Measurements from ENCODE around the gene CEMIP2. TPM values are rescaled to one million over a fixed set of nuclear protein-coding genes. Genes with fewer than 3 reads are reported as not detected.
"Not testable (repeated sequence)": the region's sequence is repeated elsewhere in the genome, so short reads cannot be mapped to it uniquely, and the experiment has no call there.

CEMIP2 gene
- total RNA-seq, 1 experiment from 2014 or later: 21.5 TPM

GRCh38 chr9:71709384-71709783 lies 58.9 kb downstream of the CEMIP2 start:
- no peak for DNase-seq (ENCODE audit: low read depth)

GRCh38 chr9:71706176-71706575 lies 62.1 kb downstream of the CEMIP2 start:
- DNase-seq (ENCODE audit: low read depth): no peak

- DNase-seq (ENCODE audit: low read depth): no peak
These were observed 63.5 kb downstream of the CEMIP2 start for GRCh38 chr9:71704796-71705195.

- DNase-seq (ENCODE audit: low read depth): no peak
These were observed 65.0 kb downstream of the CEMIP2 start for GRCh38 chr9:71703172-71703872.

GRCh38 chr9:71697882-71698281 lies 70.4 kb downstream of the CEMIP2 start:
- DNase-seq (ENCODE audit: low read depth): no peak

- DNase-seq (ENCODE audit: low read depth): no peak
These were observed 74.0 kb downstream of the CEMIP2 start for GRCh38 chr9:71694332-71694731.

GRCh38 chr9:71693607-71694006 lies 74.7 kb downstream of the CEMIP2 start:
- no peak for DNase-seq (ENCODE audit: low read depth)

GRCh38 chr9:71692337-71692736 lies 76.0 kb downstream of the CEMIP2 start:
- no peak for DNase-seq (ENCODE audit: low read depth)

DNA sequence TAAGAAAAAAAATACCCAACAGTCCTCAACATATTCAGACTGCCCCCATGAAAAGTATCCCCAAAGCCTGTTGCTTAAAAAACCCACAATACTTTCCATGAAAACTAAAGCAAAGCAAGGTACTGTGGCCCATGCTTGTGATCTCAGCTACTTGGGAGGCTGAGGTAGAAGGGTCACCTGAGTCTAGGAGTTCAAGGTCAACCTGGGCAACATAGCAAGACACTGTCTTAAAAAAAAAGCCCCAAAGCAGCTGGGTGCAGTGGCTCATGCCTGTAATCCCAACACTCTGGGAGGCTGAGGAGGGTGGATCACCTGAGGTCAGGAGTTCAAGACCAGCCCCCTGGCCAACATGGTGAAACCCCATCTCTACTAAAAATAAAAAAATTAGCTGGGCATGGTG lies 76.7 kb downstream of the CEMIP2 start:
- DNase-seq (ENCODE audit: low read depth): not testable (repeated sequence)

- DNase-seq (ENCODE audit: low read depth): no peak
These were observed 77.5 kb downstream of the CEMIP2 start for GRCh38 chr9:71690689-71691435.

DNA sequence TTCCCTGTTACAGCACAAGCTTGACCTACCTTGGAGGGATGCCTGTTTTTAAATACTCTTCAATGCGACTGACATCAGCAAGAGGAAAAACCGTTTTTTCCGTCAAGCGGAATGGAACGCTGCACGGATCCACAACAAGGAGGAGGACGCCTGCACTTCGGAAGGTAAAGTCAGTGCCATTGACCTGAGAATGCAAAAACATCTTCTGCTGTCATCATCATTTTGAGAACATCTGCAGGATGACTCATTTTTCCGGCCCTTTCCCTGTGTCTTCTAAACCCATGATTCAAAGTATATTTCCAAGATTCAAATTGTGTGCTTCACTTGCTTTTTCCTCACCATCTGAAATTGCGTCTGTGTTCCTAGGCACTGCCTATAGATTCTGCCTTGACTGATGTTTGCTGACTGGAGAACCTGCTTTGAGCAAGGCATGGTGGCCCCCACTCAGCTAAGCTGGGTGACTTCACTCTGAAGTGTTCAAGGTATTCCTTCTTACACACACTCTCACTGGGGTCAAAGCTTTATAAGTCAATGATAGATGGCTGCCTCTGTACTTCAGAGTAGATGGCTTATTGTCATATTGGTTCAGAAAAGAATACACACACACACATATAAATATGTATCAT lies 78.1 kb downstream of the CEMIP2 start:
- DNase-seq (ENCODE audit: low read depth): no peak

GRCh38 chr9:71687676-71688075 lies 80.6 kb downstream of the CEMIP2 start:
- no peak for DNase-seq (ENCODE audit: low read depth)

DNA sequence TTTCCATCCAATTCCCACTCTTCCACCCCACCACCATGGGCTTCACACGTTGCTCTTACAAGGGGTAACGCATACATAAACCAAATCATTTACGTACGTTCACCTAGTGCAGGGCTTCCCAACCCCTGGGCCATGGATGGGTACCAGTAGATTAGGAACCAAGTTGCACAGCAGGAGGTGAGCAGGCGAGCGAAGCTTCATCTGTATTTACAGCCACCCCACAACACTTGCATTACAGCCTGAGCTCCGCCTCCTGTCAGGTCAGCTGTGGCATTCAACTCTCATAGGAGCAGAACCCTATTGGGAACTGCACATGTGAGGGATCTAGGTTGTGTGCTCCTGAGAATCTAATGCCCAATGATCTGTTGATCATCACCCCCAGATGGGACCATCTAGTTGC lies 82.3 kb downstream of the CEMIP2 start:
- DNase-seq (ENCODE audit: low read depth): no peak

GRCh38 chr9:71685394-71685793 lies 82.9 kb downstream of the CEMIP2 start:
- peak; percentile 48 for DNase-seq (ENCODE audit: low read depth)

- no peak for DNase-seq (ENCODE audit: low read depth)
These were observed 83.7 kb downstream of the CEMIP2 start for GRCh38 chr9:71684566-71684965.

GRCh38 chr9:71683598-71684235 lies 84.6 kb downstream of the CEMIP2 start:
- peak; percentile 84 for DNase-seq (ENCODE audit: low read depth)

DNA sequence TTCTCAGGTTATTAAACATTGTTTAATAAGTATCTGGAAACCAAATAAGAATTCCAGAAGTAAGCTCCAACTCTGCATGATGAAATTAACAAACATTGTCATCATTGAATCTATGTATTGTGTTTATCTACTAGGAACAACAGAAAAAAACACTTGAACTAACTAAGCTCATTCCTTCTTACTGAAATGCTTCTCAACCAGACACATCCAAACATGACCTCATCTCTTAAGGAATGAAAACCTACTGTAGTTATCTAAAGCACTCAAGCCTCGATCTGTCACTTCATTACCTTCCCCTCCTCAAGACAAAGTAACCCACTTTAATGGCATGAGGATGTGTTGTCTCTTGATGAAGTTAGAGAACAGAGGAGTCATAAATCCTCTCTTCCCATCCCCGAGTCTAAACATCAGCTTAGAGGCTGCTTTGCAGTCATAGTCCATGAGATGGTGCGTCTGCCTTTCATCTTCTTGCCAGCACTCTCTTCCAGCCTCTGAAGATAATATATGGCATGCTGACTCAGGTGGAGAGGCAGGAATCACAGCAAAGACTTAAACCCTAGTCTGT lies 86.5 kb downstream of the CEMIP2 start:
- DNase-seq (ENCODE audit: low read depth): peak; percentile 49

GRCh38 chr9:71681104-71681707 lies 87.1 kb downstream of the CEMIP2 start:
- DNase-seq (ENCODE audit: low read depth): no peak

DNA sequence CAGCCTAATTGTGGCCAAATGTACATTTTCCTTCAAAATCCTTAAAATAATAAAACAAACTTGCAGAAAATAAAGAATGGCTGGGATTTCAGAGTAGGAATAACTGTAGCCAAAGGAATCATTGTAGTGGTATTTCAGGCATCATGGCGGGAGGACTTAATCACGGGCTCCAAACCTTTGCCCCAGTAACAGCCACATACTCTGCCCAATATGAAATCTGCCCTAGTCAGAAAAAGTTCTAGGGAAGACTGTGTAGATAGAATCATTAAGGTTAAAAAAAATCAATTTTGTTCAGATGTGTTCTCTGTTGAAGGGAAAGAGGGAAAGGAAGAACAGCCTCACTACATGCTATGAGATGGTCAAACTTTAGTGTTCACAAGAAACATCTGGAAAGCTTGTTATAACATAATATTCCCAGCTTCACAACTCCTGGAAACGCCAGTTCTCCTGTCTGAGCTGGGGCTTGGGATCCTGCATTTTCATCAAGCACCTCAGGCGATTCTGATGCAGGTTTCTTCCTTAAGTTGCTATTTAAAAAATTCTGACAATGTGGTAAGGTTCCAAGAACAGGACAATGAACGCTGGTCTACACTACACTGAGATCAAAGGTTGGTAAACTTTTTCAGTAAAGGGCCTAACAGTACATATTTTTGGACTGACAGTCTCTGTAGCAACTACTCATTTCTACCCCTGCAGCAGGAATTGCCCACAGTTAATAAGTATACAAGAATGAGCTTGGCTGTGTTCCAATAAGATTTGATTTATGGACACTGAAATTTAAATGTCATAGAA lies 87.9 kb downstream of the CEMIP2 start:
- peak; percentile 36 for DNase-seq (ENCODE audit: low read depth)

- no peak for DNase-seq (ENCODE audit: low read depth)
These were observed 89.3 kb downstream of the CEMIP2 start for GRCh38 chr9:71678999-71679398.

GRCh38 chr9:71677209-71677608 lies 91.1 kb downstream of the CEMIP2 start:
- no peak for DNase-seq (ENCODE audit: low read depth)
